K562 (cell line): ENCODE results near the gene RASIP1. TPM values are rescaled to one million over a fixed set of nuclear protein-coding genes. Genes with fewer than 3 reads are reported as not detected.
A peak's percentile ranks its signal among the peaks of the same experiment; 100 is the strongest.

Source experiments
- BACH1 ChIP-seq: fragments of 200-800 bp; sonication (Bioruptor generic); IDR thresholded peaks from 2 replicates; pipeline ENCODE4 v1.6.1; 2016; ENCODE audit warnings: missing genetic modification characterization, missing compliant biosample characterization
- CBX1 ChIP-seq: sonication (generic); IDR thresholded peaks from 2 replicates; pipeline ENCODE4 v1.6.1; 2016; ENCODE audit warnings: antibody characterized with exemption, low read depth, mild to moderate bottlenecking
- CREB1 ChIP-seq, 2 experiments: sonication (generic) in 1 of 2; formaldehyde crosslinking in 1 of 2; IDR thresholded peaks; 2 replicates each; pipeline versions ENCODE4 v1.6.1 to v1.8.0; 2012 to 2022; ENCODE audit warnings: inconsistent platforms in 1 of 2, mild to moderate bottlenecking in 1 of 2, missing genetic modification reagents in 1 of 2, moderate library complexity in 1 of 2
- CREB3 ChIP-seq: fragments of 450-650 bp; conservative IDR thresholded peaks from 2 replicates; pipeline ENCODE4 v1.6.1; 2016; ENCODE audit warnings: missing genetic modification characterization, low read depth, mild to moderate bottlenecking, missing compliant biosample characterization, moderate library complexity
- CREB3L1 ChIP-seq: fragments of 450-650 bp; IDR thresholded peaks from 2 replicates; pipeline ENCODE4 v1.6.1; 2014; ENCODE audit warnings: low read depth, mild to moderate bottlenecking, moderate library complexity, borderline replicate concordance
- ETV5 ChIP-seq: sonication (generic); formaldehyde crosslinking; IDR thresholded peaks from 2 replicates; pipeline ENCODE4 v1.4.0; 2020; ENCODE audit warnings: low read depth, mild to moderate bottlenecking, missing genetic modification reagents
- KHSRP ChIP-seq: fragments of 450-650 bp; IDR thresholded peaks from 2 replicates; pipeline ENCODE4 v1.6.1; 2017
- NBN ChIP-seq: fragments of 450-650 bp; IDR thresholded peaks from 2 replicates; pipeline ENCODE4 v1.6.1; 2016; ENCODE audit warnings: low read depth, mild to moderate bottlenecking
- NFYB ChIP-seq: IDR thresholded peaks from 2 replicates; pipeline ENCODE4 v1.6.1; 2011; ENCODE audit warnings: mild to moderate bottlenecking, moderate library complexity; ENCODE audit not compliant: insufficient read length; ENCODE audit errors: extremely low read depth
- PHF8 ChIP-seq: fragments of 200-600 bp; sonication (generic); IDR thresholded peaks from 2 replicates; pipeline ENCODE4 v1.6.1; 2012; ENCODE audit warnings: mixed run types, mild to moderate bottlenecking, inconsistent platforms, low read length, moderate library complexity, borderline replicate concordance
- PTBP1 ChIP-seq: fragments of 200-400 bp; formaldehyde crosslinking; IDR thresholded peaks from 2 replicates; pipeline ENCODE4 v1.6.1; 2017; ENCODE audit warnings: low read depth, low read length
- TBP ChIP-seq: optimal IDR thresholded peaks from 2 replicates; pipeline ENCODE3; 2011; ENCODE audit warnings: low read depth, low read length, improper control_type of control experiment
- TSC22D4 ChIP-seq: fragments of 450-650 bp; IDR thresholded peaks from 2 replicates; pipeline ENCODE4 v1.6.1; 2016; ENCODE audit warnings: missing genetic modification characterization, missing biosample characterization, control low read depth
- YY1 ChIP-seq, 3 experiments: IDR thresholded peaks; 2 replicates each; pipeline ENCODE4 v1.6.1; 2011; ENCODE audit warnings: low read length in 2 of 3, mild to moderate bottlenecking in 2 of 3, moderate library complexity in 2 of 3, borderline replicate concordance in 1 of 3, control low read depth in 1 of 3, low read depth in 1 of 3; ENCODE audit not compliant: insufficient read depth in 3 of 3, insufficient replicate concordance in 2 of 3, control insufficient read depth in 1 of 3, insufficient read length in 1 of 3; ENCODE audit errors: extremely low read depth in 1 of 3
- ZFX ChIP-seq: sonication (generic); formaldehyde crosslinking; IDR thresholded peaks from 2 replicates; pipeline ENCODE4 v1.8.0; 2022; ENCODE audit warnings: mild to moderate bottlenecking, missing genetic modification reagents, moderate library complexity
- ZNF175 ChIP-seq: fragments of 200-800 bp; sonication (Bioruptor generic); IDR thresholded peaks from 2 replicates; pipeline ENCODE4 v1.6.1; 2016; ENCODE audit warnings: low read depth, mild to moderate bottlenecking, missing genetic modification characterization, missing compliant biosample characterization
- ZNF609 ChIP-seq: sonication (generic); formaldehyde crosslinking; IDR thresholded peaks from 2 replicates; pipeline ENCODE4 v1.8.1; 2023; ENCODE audit warnings: missing genetic modification reagents, mild to moderate bottlenecking, borderline replicate concordance
- polyA plus RNA-seq, 8 experiments: library from polyadenylated mRNA; depleted of rRNA in 4 of 8; stranded (reverse) in 5 of 8; unstranded in 3 of 8; fragments of >200 nt; fragmentation: Nextera tagmentation in 2 of 8; fragmentation: Illumina TruSeq in 1 of 8; extraction: Ambion mirVana in 2 of 8; extraction: Trizol in 1 of 8; gene quantifications; 2 replicates each; pipeline versions ENCODE4 v1.2.1 to v1.2.3, GENCODE V29; 2011 to 2014; ENCODE audit warnings: inconsistent platforms in 1 of 8, missing spikeins in 1 of 8
- total RNA-seq, 7 experiments: library from RNA; depleted of rRNA in 6 of 7; stranded (reverse); fragments of >200 nt in 6 of 7; fragmentation: Illumina TruSeq in 2 of 7; extraction: Trizol in 2 of 7; gene quantifications; 2 replicates each; pipeline versions ENCODE4 v1.2.1 to v1.2.3, GENCODE V29; 2011 to 2021; ENCODE audit warnings: low replicate concordance in 1 of 7

Gene RASIP1
- total and polyA plus RNA-seq, 9 of the 15 experiments (the other 6 are each of a cell fraction or from before 2014, with no cell fraction given) = 0.20 to 4.7 (median 1.5) TPM

GRCh38 chr19:48746738-48747575 is 6.5 kb upstream of the RASIP1 start, which contains the start of gene IZUMO1 (continued):
- TF ChIP-seq NFYB (peak; percentile 89), CBX1 (no peak), PTBP1 (no peak), ETV5 (no peak), NBN (peak; percentile 85; the same call in 1 of the 2 replicates), ZNF609 (no peak), ZNF175 (CRISPR knock-in tag) (peak; percentile 71; the same call in 1 of the 2 replicates), KHSRP (peak; percentile 62), YY1 (IDR thresholded peaks at IDR 0.05; ENCODE audit: borderline replicate concordance in 1 of 3, control insufficient read depth in 1 of 3, extremely low read depth in 1 of 3, insufficient read depth in 3 of 3, insufficient read length in 1 of 3, insufficient replicate concordance in 2 of 3, low read depth in 1 of 3, low read length in 2 of 3) (peak in 1 of 3 experiments; percentile 66), CREB1 (IDR thresholded peaks at IDR 0.05) (peak; percentile 65; the same call in 1 of the 2 replicates), CREB1 (CRISPR knock-in tag; IDR thresholded peaks at IDR 0.05) (peak; percentile 86), TBP (peak; percentile 74), CREB3 (0 out of 2 replicates have a peak, but pooled peaks have one; percentile 47), PHF8 (peak; percentile 37; the same call in 1 of the 2 replicates), CREB3L1 (peak; percentile 89), TSC22D4 (no peak), BACH1 (peak; percentile 61; the same call in 1 of the 2 replicates), ZFX (CRISPR knock-in tag) (peak; percentile 51)
